ENCODE data around the gene DERL3. TPM values are rescaled to one million over a fixed set of nuclear protein-coding genes. Genes with fewer than 3 reads are reported as not detected.

Gene DERL3
- total RNA-seq, 1 experiment from 2014 or later = 9.8 TPM

DNA sequence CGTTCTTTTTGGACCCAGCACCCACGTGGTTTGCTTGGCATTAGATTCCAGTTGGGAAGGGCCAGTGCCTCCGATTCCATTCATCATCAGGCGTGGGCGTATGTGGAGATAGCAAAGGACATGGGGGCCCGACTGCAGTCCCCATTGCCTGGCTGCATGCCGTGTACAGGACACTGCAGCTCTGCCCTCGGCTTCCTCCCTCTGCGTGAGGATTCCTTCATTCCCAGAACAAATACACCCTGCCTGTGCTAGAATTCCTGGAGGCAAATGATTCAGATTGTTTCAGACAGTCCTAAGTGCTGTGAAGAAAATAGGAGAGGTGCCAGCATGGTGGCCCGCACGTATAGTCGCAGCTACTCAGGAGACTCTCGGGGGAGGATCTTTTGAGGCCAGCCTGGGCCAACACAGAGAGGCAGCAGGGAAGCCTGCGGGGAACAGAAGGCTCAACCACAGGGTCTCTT is 15.4 kb downstream of the DERL3 start:
- H3K4me2 ChIP-seq (ENCODE audit: insufficient read depth, insufficient read length, low read length) = no peak overlapping the region
- Mint-ChIP-seq H3K27ac (no peak overlapping the region), H3K27me3 (ENCODE audit: low read depth) (no peaks in the 10 kb centered on the region), H3K9me3 (no peaks in the 10 kb centered on the region), H3K4me3 (no peak overlapping the region), H3K4me1 (peaks cover 16 to 19% of the 10 kb centered on the region in 2 experiments; a peak in 3 of 4 replicates), H3K36me3 (ENCODE audit: insufficient read depth in 1 of 3, low read depth in 3 of 3) (peaks cover 51 to 92% (median 89%) of the 10 kb centered on the region in 3 experiments)
- no peak overlapping the region for H2AK5ac ChIP-seq (ENCODE audit: insufficient read length, low read length)
- H2BK12ac ChIP-seq (ENCODE audit: insufficient read length, low read depth, low read length) = no peak overlapping the region
- H3K18ac ChIP-seq (ENCODE audit: insufficient read length, low read depth, low read length) = no peak overlapping the region
- H3K56ac ChIP-seq (ENCODE audit: insufficient read length, low read depth, low read length) = no peak overlapping the region
- H4K91ac ChIP-seq (ENCODE audit: insufficient read length, low read depth, low read length) = no peak overlapping the region
- H3K9me3 ChIP-seq (ENCODE audit: control insufficient read depth, low read depth, low read length) = no peaks in the 10 kb centered on the region
- no peak overlapping the region for H3K14ac ChIP-seq (ENCODE audit: insufficient read depth, low read length)
- no peak overlapping the region for H2BK5ac ChIP-seq (ENCODE audit: insufficient read length, low read length)
- no peak overlapping the region for H2AFZ ChIP-seq (ENCODE audit: low read length)
- no peak overlapping the region for H2BK15ac ChIP-seq (ENCODE audit: low read depth, low read length)
- no peaks in the 10 kb centered on the region for H3K79me2 ChIP-seq (ENCODE audit: insufficient read depth, low read length)
- H2BK120ac ChIP-seq (ENCODE audit: low read depth, low read length, poor library complexity, severe bottlenecking) = no peak overlapping the region
- no peak overlapping the region for H3K9ac ChIP-seq (ENCODE audit: extremely low read depth, insufficient read length, low read length)
- no peak overlapping the region for H4K5ac ChIP-seq (ENCODE audit: insufficient read length, low read depth, low read length)
- DNase-seq = no peak
- H3K79me1 ChIP-seq (ENCODE audit: insufficient read depth, low read depth, low read length, poor library complexity, severe bottlenecking) = no peaks in the 10 kb centered on the region
- H3K4me1 ChIP-seq (ENCODE audit: insufficient read depth, low read length) = no peaks in the 10 kb centered on the region
- no peaks in the 10 kb centered on the region for H3K27me3 ChIP-seq (ENCODE audit: insufficient read depth, low read length)
- no peak overlapping the region for H2BK20ac ChIP-seq (ENCODE audit: low read depth, low read length, poor library complexity, severe bottlenecking)
- TF ChIP-seq, protein P1, sequence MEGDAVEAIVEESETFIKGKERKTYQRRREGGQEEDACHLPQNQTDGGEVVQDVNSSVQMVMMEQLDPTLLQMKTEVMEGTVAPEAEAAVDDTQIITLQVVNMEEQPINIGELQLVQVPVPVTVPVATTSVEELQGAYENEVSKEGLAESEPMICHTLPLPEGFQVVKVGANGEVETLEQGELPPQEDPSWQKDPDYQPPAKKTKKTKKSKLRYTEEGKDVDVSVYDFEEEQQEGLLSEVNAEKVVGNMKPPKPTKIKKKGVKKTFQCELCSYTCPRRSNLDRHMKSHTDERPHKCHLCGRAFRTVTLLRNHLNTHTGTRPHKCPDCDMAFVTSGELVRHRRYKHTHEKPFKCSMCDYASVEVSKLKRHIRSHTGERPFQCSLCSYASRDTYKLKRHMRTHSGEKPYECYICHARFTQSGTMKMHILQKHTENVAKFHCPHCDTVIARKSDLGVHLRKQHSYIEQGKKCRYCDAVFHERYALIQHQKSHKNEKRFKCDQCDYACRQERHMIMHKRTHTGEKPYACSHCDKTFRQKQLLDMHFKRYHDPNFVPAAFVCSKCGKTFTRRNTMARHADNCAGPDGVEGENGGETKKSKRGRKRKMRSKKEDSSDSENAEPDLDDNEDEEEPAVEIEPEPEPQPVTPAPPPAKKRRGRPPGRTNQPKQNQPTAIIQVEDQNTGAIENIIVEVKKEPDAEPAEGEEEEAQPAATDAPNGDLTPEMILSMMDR (conservative IDR thresholded peaks at IDR 0.05) = no peak
- WGBS (ENCODE audit: extremely low coverage, insufficient read length, low lambda C conversion rate) = no CpG with 5 or more reads among the region's 14 CpGs
- H3T11ph ChIP-seq (ENCODE audit: low read length) = no peak overlapping the region
- no peak overlapping the region for H3K27ac ChIP-seq (ENCODE audit: insufficient read length, low read depth, low read length)
- H3K23ac ChIP-seq (ENCODE audit: insufficient read length, low read depth, low read length) = no peak overlapping the region
- no peaks in the 10 kb centered on the region for H4K20me1 ChIP-seq (ENCODE audit: control insufficient read depth, insufficient read depth, insufficient read length)
- H3K23me2 ChIP-seq (ENCODE audit: insufficient read length, low read depth, low read length, poor library complexity, severe bottlenecking) = no peaks in the 10 kb centered on the region
- H3K4ac ChIP-seq (ENCODE audit: low read depth, low read length) = no peak overlapping the region
- H4K8ac ChIP-seq (replicated peaks; ENCODE audit: insufficient read length, low read depth, low read length) = no peak overlapping the region
